ENCODE results near the gene PCYOX1L. TPM values are rescaled to one million over a fixed set of nuclear protein-coding genes. Genes with fewer than 3 reads are reported as not detected.
A peak's percentile ranks its signal among the peaks of the same experiment; 100 is the strongest.

The PCYOX1L gene
- total RNA-seq, 1 donor from 2014 or later = 11.9 TPM

- H3K36me3 ChIP-seq (ENCODE audit: control insufficient read depth, insufficient read depth, low read length) = peaks cover 2% of the 10 kb centered on the region
- no peaks in the 10 kb centered on the region for H3K27me3 ChIP-seq (ENCODE audit: control insufficient read depth, insufficient read depth, low read length)
- DNase-seq (ENCODE audit: low read depth) = no peak
- no peak for TF ChIP-seq CTCF (IDR thresholded peaks at IDR 0.05; ENCODE audit: insufficient read depth, low read length, poor library complexity, severe bottlenecking)
- H3K4me3 ChIP-seq (ENCODE audit: low read depth, low read length) = peak overlapping the region; percentile 96
These were observed 12.0 kb upstream of the PCYOX1L start for GRCh38 chr5:149345892-149346222.

GRCh38 chr5:149348518-149348917, 9.3 kb upstream of the PCYOX1L start:
- Histone ChIP-seq H3K4me3 (ENCODE audit: low read depth, low read length) (no peak overlapping the region), H3K27me3 (ENCODE audit: control insufficient read depth, insufficient read depth, low read length) (no peaks in the 10 kb centered on the region), H3K36me3 (ENCODE audit: control insufficient read depth, insufficient read depth, low read length) (peaks cover 2% of the 10 kb centered on the region)
- DNase-seq (ENCODE audit: low read depth) = no peak
- TF ChIP-seq CTCF (IDR thresholded peaks at IDR 0.05; ENCODE audit: insufficient read depth, low read length, poor library complexity, severe bottlenecking) = no peak

GRCh38 chr5:149349382-149349781, 8.5 kb upstream of the PCYOX1L start:
- no peak for DNase-seq (ENCODE audit: low read depth)
- TF ChIP-seq CTCF (IDR thresholded peaks at IDR 0.05; ENCODE audit: insufficient read depth, low read length, poor library complexity, severe bottlenecking) = no peak
- Histone ChIP-seq H3K27me3 (ENCODE audit: control insufficient read depth, insufficient read depth, low read length) (no peaks in the 10 kb centered on the region), H3K4me3 (ENCODE audit: low read depth, low read length) (no peak overlapping the region), H3K36me3 (ENCODE audit: control insufficient read depth, insufficient read depth, low read length) (peaks cover 2% of the 10 kb centered on the region)

DNA sequence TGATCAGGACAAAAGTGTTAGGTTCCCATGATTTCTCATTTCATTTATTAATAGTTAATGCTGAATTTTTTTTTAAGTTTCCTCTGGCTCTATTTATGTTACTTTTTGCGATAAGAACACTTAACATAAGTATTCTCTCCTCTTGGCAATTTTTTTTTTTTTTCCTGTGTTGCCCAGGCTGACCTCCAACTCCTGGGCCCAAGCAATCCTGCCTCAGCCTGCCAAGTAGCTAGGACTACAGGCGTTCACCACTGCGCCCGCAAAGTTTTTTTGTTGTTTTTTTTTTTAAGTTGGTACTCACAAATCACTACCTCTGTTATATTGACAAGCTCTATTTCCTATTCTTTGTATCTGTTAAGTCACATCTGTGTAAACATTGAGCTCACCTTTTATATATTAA, 5.7 kb upstream of the PCYOX1L start:
- no peak for DNase-seq (ENCODE audit: low read depth)
- TF ChIP-seq CTCF (IDR thresholded peaks at IDR 0.05; ENCODE audit: insufficient read depth, low read length, poor library complexity, severe bottlenecking) = no peak
- no peaks in the 10 kb centered on the region for H3K27me3 ChIP-seq (ENCODE audit: control insufficient read depth, insufficient read depth, low read length)
- H3K36me3 ChIP-seq (ENCODE audit: control insufficient read depth, insufficient read depth, low read length) = peaks cover 2% of the 10 kb centered on the region
- no peak overlapping the region for H3K4me3 ChIP-seq (ENCODE audit: low read depth, low read length)

- no peak overlapping the region for H3K4me3 ChIP-seq (ENCODE audit: low read depth, low read length)
- H3K36me3 ChIP-seq (ENCODE audit: control insufficient read depth, insufficient read depth, low read length) = peaks cover 2% of the 10 kb centered on the region
- no peak for DNase-seq (ENCODE audit: low read depth)
- TF ChIP-seq CTCF (IDR thresholded peaks at IDR 0.05; ENCODE audit: insufficient read depth, low read length, poor library complexity, severe bottlenecking) = no peak
- no peaks in the 10 kb centered on the region for H3K27me3 ChIP-seq (ENCODE audit: control insufficient read depth, insufficient read depth, low read length)
These were observed 3.9 kb upstream of the PCYOX1L start for GRCh38 chr5:149353911-149354310.

- H3K27me3 ChIP-seq (ENCODE audit: control insufficient read depth, insufficient read depth, low read length) = no peaks in the 10 kb centered on the region
- no peak overlapping the region for H3K4me3 ChIP-seq (ENCODE audit: low read depth, low read length)
- no peak for DNase-seq (ENCODE audit: low read depth)
- no peak for TF ChIP-seq CTCF (IDR thresholded peaks at IDR 0.05; ENCODE audit: insufficient read depth, low read length, poor library complexity, severe bottlenecking)
- no peaks in the 10 kb centered on the region for H3K36me3 ChIP-seq (ENCODE audit: control insufficient read depth, insufficient read depth, low read length)
These were observed 2.2 kb upstream of the PCYOX1L start for GRCh38 chr5:149355688-149356087.
